Activated naive CD8-positive, alpha-beta T cell treated with anti-CD3 and anti-CD28 coated beads, Interleukin-2, amount 50 U/mL, for 24 hours (primary cell): Measurements from ENCODE around the gene ZCCHC18.
"Not testable (repeated sequence)": the region's sequence is repeated elsewhere in the genome, so short reads cannot be mapped to it uniquely, and the experiment has no call there.

ENCODE experiments used
- ATAC-seq: fragments of 150-1000 bp; cut with Tn5 transposase; one replicate; pipeline ENCODE4 v1.10.0; 2021
- DNase-seq: peaks from one replicate; pipeline ENCODE4 v3.0.0; 2021
- H3K27ac Mint-ChIP-seq: one replicate; pipeline ENCODE4 v1.8.0; 2021; ENCODE audit warnings: mild to moderate bottlenecking, mixed read lengths
- H3K27me3 Mint-ChIP-seq: one replicate; pipeline ENCODE4 v1.8.0; 2021; ENCODE audit warnings: mixed read lengths
- H3K36me3 Mint-ChIP-seq: one replicate; pipeline ENCODE4 v1.8.0; 2021; ENCODE audit warnings: low read depth, mixed read lengths
- H3K4me1 Mint-ChIP-seq: one replicate; pipeline ENCODE4 v1.8.0; 2021; ENCODE audit warnings: mixed read lengths
- H3K4me3 Mint-ChIP-seq: one replicate; pipeline ENCODE4 v1.8.0; 2021; ENCODE audit warnings: mild to moderate bottlenecking, moderate library complexity, mixed read lengths
- H3K9me3 Mint-ChIP-seq: one replicate; pipeline ENCODE4 v1.8.0; 2021; ENCODE audit warnings: mixed read lengths

Gene ZCCHC18

GRCh38 chrX:104112326-104112951, at the start of gene ZCCHC18:
TSS of gene ZCCHC18 (plus strand) at chrX:104112523. CDS start at chrX:104114112, 1,589 bp downstream.
- Mint-ChIP-seq H3K36me3 (peaks cover 2% of the 10 kb centered on the region), H3K9me3 (no peaks in the 10 kb centered on the region), H3K27me3 (no peaks in the 10 kb centered on the region), H3K4me3 (peak within 1 kb of the TSS; percentile 83), H3K27ac (peak within 1 kb of the TSS; percentile 76), H3K4me1 (peaks cover 46% of the 10 kb centered on the region)
- ATAC-seq (peak; percentile 59), DNase-seq (peak; percentile 48)

- H3K36me3 Mint-ChIP-seq, H3K27ac Mint-ChIP-seq, DNase-seq, H3K9me3 Mint-ChIP-seq, H3K4me1 Mint-ChIP-seq, ATAC-seq, H3K27me3 Mint-ChIP-seq, H3K4me3 Mint-ChIP-seq: not testable (repeated sequence)
These were observed 49.7 kb upstream of the ZCCHC18 start for GRCh38 chrX:104062636-104063035.

- H3K4me3 Mint-ChIP-seq, H3K27ac Mint-ChIP-seq, H3K36me3 Mint-ChIP-seq, DNase-seq, H3K4me1 Mint-ChIP-seq, H3K9me3 Mint-ChIP-seq, H3K27me3 Mint-ChIP-seq: not testable (repeated sequence)
- peak; percentile 96 for ATAC-seq
These were observed 36.4 kb upstream of the ZCCHC18 start, which contains the start of gene TMSB15C for GRCh38 chrX:104075778-104076445. TSS of gene TMSB15C (minus strand) at chrX:104076236.

- H3K36me3 Mint-ChIP-seq, H3K4me1 Mint-ChIP-seq, ATAC-seq, H3K4me3 Mint-ChIP-seq, H3K27me3 Mint-ChIP-seq, H3K27ac Mint-ChIP-seq, DNase-seq, H3K9me3 Mint-ChIP-seq: not testable (repeated sequence)
These were observed 34.5 kb upstream of the ZCCHC18 start for GRCh38 chrX:104077854-104078253.

GRCh38 chrX:104084063-104084462, 28.3 kb upstream of the ZCCHC18 start:
- no peak overlapping the region for H3K4me3 Mint-ChIP-seq
- DNase-seq (no peak), ATAC-seq (no peak)
- H3K36me3 Mint-ChIP-seq, result no peaks in the 10 kb centered on the region
- H3K27me3 Mint-ChIP-seq, result peaks cover 2% of the 10 kb centered on the region
- H3K4me1 Mint-ChIP-seq, result no peaks in the 10 kb centered on the region
- no peaks in the 10 kb centered on the region for H3K9me3 Mint-ChIP-seq
- no peak overlapping the region for H3K27ac Mint-ChIP-seq

- Mint-ChIP-seq H3K4me3 (no peak overlapping the region), H3K4me1 (no peaks in the 10 kb centered on the region), H3K27ac (no peak overlapping the region), H3K9me3 (no peaks in the 10 kb centered on the region), H3K27me3 (peaks cover 2% of the 10 kb centered on the region), H3K36me3 (no peaks in the 10 kb centered on the region)
- DNase-seq (no peak), ATAC-seq (no peak)
These were observed 27.6 kb upstream of the ZCCHC18 start for GRCh38 chrX:104084534-104085277.

- ATAC-seq (no peak), DNase-seq (no peak)
- no peak overlapping the region for H3K27ac Mint-ChIP-seq
- H3K27me3 Mint-ChIP-seq, result peaks cover 2% of the 10 kb centered on the region
- H3K4me3 Mint-ChIP-seq, result no peak overlapping the region
- H3K4me1 Mint-ChIP-seq, result no peaks in the 10 kb centered on the region
- no peaks in the 10 kb centered on the region for H3K9me3 Mint-ChIP-seq
- no peaks in the 10 kb centered on the region for H3K36me3 Mint-ChIP-seq
These were observed 26.8 kb upstream of the ZCCHC18 start for GRCh38 chrX:104085477-104085876.

GRCh38 chrX:104085919-104086318, 26.4 kb upstream of the ZCCHC18 start:
- no peaks in the 10 kb centered on the region for H3K9me3 Mint-ChIP-seq
- H3K4me1 Mint-ChIP-seq, result no peaks in the 10 kb centered on the region
- no peak overlapping the region for H3K4me3 Mint-ChIP-seq
- peaks cover 3% of the 10 kb centered on the region for H3K27me3 Mint-ChIP-seq
- DNase-seq (no peak), ATAC-seq (no peak)
- H3K36me3 Mint-ChIP-seq, result no peaks in the 10 kb centered on the region
- no peak overlapping the region for H3K27ac Mint-ChIP-seq

GRCh38 chrX:104098151-104098808, 14.0 kb upstream of the ZCCHC18 start:
- H3K36me3 Mint-ChIP-seq, result peaks cover 1% of the 10 kb centered on the region
- H3K27me3 Mint-ChIP-seq, result no peaks in the 10 kb centered on the region
- ATAC-seq (no peak), DNase-seq (peak; percentile 48)
- H3K4me1 Mint-ChIP-seq, result no peaks in the 10 kb centered on the region
- H3K9me3 Mint-ChIP-seq, result no peaks in the 10 kb centered on the region
- H3K4me3 Mint-ChIP-seq, result no peak overlapping the region
- H3K27ac Mint-ChIP-seq, result no peak overlapping the region

GRCh38 chrX:104098919-104099318, 13.4 kb upstream of the ZCCHC18 start:
- Mint-ChIP-seq H3K4me3 (no peak overlapping the region), H3K27ac (no peak overlapping the region), H3K27me3 (no peaks in the 10 kb centered on the region), H3K36me3 (peaks cover 1% of the 10 kb centered on the region), H3K9me3 (no peaks in the 10 kb centered on the region), H3K4me1 (no peaks in the 10 kb centered on the region)
- no peak for ATAC-seq
- DNase-seq, result no peak

GRCh38 chrX:104104676-104105075, 7.6 kb upstream of the ZCCHC18 start:
- no peak overlapping the region for H3K27ac Mint-ChIP-seq
- no peak overlapping the region for H3K4me3 Mint-ChIP-seq
- DNase-seq (no peak), ATAC-seq (no peak)
- H3K36me3 Mint-ChIP-seq, result peaks cover 1% of the 10 kb centered on the region
- no peaks in the 10 kb centered on the region for H3K9me3 Mint-ChIP-seq
- H3K27me3 Mint-ChIP-seq, result no peaks in the 10 kb centered on the region
- peaks cover 21% of the 10 kb centered on the region for H3K4me1 Mint-ChIP-seq

GRCh38 chrX:104105330-104106262, 6.7 kb upstream of the ZCCHC18 start:
- no peaks in the 10 kb centered on the region for H3K9me3 Mint-ChIP-seq
- ATAC-seq, result no peak
- H3K27me3 Mint-ChIP-seq, result no peaks in the 10 kb centered on the region
- peaks cover 29% of the 10 kb centered on the region for H3K4me1 Mint-ChIP-seq
- H3K4me3 Mint-ChIP-seq, result no peak overlapping the region
- H3K27ac Mint-ChIP-seq, result no peak overlapping the region
- peaks cover 3% of the 10 kb centered on the region for H3K36me3 Mint-ChIP-seq
- DNase-seq, result no peak

GRCh38 chrX:104108955-104109354, 3.4 kb upstream of the ZCCHC18 start:
- no peak overlapping the region for H3K4me3 Mint-ChIP-seq
- H3K27ac Mint-ChIP-seq, result peak overlapping the region; percentile 2
- peak; percentile 21 for ATAC-seq
- H3K9me3 Mint-ChIP-seq, result no peaks in the 10 kb centered on the region
- no peaks in the 10 kb centered on the region for H3K27me3 Mint-ChIP-seq
- DNase-seq, result no peak
- H3K36me3 Mint-ChIP-seq, result peaks cover 2% of the 10 kb centered on the region
- H3K4me1 Mint-ChIP-seq, result peaks cover 41% of the 10 kb centered on the region
